MM.1S (cell line): ENCODE results near the gene EVL.

Source experiments
- DNase-seq: peaks from one replicate; pipeline ENCODE4 v3.0.0-alpha.2; 2015
- H2AFZ ChIP-seq: fragments of 300-600 bp; sonication (generic); 2 replicates; pipeline ENCODE4 v1.6.0; 2016; ENCODE audit warnings: antibody characterized with exemption, low read length
- H3F3A ChIP-seq: fragments of 300-600 bp; sonication (generic); 2 replicates; pipeline ENCODE4 v1.6.1; 2016; ENCODE audit warnings: mild to moderate bottlenecking, antibody characterized with exemption, low read length, moderate library complexity, mixed read lengths; ENCODE audit not compliant: insufficient read depth
- H3K27ac ChIP-seq: fragments of 300-600 bp; sonication (generic); 2 replicates; pipeline ENCODE4 v1.5.1; 2016; ENCODE audit warnings: mild to moderate bottlenecking, low read length
- H3K27me3 ChIP-seq: fragments of 300-600 bp; sonication (generic); replicated peaks from 2 replicates; pipeline ENCODE4 v1.6.0; 2016; ENCODE audit warnings: low read length; ENCODE audit not compliant: insufficient read depth
- H3K36me3 ChIP-seq: fragments of 300-600 bp; sonication (generic); replicated peaks from 2 replicates; pipeline ENCODE4 v1.6.1; 2016; ENCODE audit warnings: mild to moderate bottlenecking, low read length, mixed read lengths; ENCODE audit not compliant: insufficient read depth
- H3K4me1 ChIP-seq: fragments of 300-600 bp; sonication (generic); 2 replicates; pipeline ENCODE4 v1.6.1; 2016; ENCODE audit warnings: low read length, mixed read lengths
- H3K4me2 ChIP-seq: fragments of 300-600 bp; sonication (generic); 2 replicates; pipeline ENCODE4 v1.6.0; 2016; ENCODE audit warnings: low read depth, low read length
- H3K4me3 ChIP-seq: fragments of 300-600 bp; sonication (generic); 2 replicates; pipeline ENCODE4 v1.5.1; 2016; ENCODE audit warnings: low read length, mixed read lengths
- H3K79me2 ChIP-seq: fragments of 300-600 bp; sonication (generic); 2 replicates; pipeline ENCODE4 v1.6.1; 2016; ENCODE audit warnings: mixed run types, low read length, mixed read lengths
- H3K9ac ChIP-seq: fragments of 300-600 bp; sonication (generic); 2 replicates; pipeline ENCODE4 v1.6.1; 2016; ENCODE audit warnings: low read length, mixed read lengths
- H3K9me2 ChIP-seq: fragments of 300-600 bp; sonication (generic); replicated peaks from 2 replicates; pipeline ENCODE4 v1.6.1; 2016; ENCODE audit warnings: mild to moderate bottlenecking, low read length, mixed read lengths; ENCODE audit not compliant: insufficient read depth
- H3K9me3 ChIP-seq: fragments of 300-600 bp; sonication (generic); replicated peaks from 2 replicates; pipeline ENCODE4 v1.6.1; 2016; ENCODE audit warnings: mild to moderate bottlenecking, low read length, mixed read lengths; ENCODE audit not compliant: insufficient read depth
- H4K20me1 ChIP-seq: fragments of 300-600 bp; sonication (generic); 2 replicates; pipeline ENCODE4 v1.6.1; 2016; ENCODE audit warnings: mild to moderate bottlenecking, low read length, moderate library complexity, mixed read lengths; ENCODE audit not compliant: insufficient read depth
- CTCF ChIP-seq: fragments of 300-600 bp; sonication (generic); IDR thresholded peaks from 2 replicates; pipeline ENCODE4 v1.5.1; 2016; ENCODE audit warnings: antibody characterized with exemption, low read length, mixed read lengths
- EZH2 ChIP-seq: fragments of 300-600 bp; sonication (generic); optimal IDR thresholded peaks from 2 replicates; pipeline ENCODE3; 2017; ENCODE audit warnings: low read depth, mild to moderate bottlenecking, antibody characterized with exemption, low read length, mixed read lengths
- EZH2phosphoT487 ChIP-seq: fragments of 300-600 bp; sonication (generic); IDR thresholded peaks from 2 replicates; pipeline ENCODE4 v1.6.1; 2018; ENCODE audit warnings: antibody characterized with exemption, low read length

EVL gene

GRCh38 chr14:100119251-100119650, 54.0 kb downstream of the EVL start:
- H2AFZ ChIP-seq = no peak overlapping the region
- H3K4me1 ChIP-seq = no peaks in the 10 kb centered on the region
- DNase-seq = no peak
- H3K9me3 ChIP-seq = no peaks in the 10 kb centered on the region
- no peak overlapping the region for H3K4me3 ChIP-seq
- TF ChIP-seq CTCF = no peak
- no peak for TF ChIP-seq EZH2phosphoT487
- TF ChIP-seq EZH2 = no peak
- H3K4me2 ChIP-seq = no peak overlapping the region
- H3K79me2 ChIP-seq = no peaks in the 10 kb centered on the region
- H4K20me1 ChIP-seq = no peaks in the 10 kb centered on the region
- H3F3A ChIP-seq = no peaks in the 10 kb centered on the region
- H3K27me3 ChIP-seq = no peaks in the 10 kb centered on the region
- no peak overlapping the region for H3K27ac ChIP-seq
- no peaks in the 10 kb centered on the region for H3K36me3 ChIP-seq
- no peak overlapping the region for H3K9ac ChIP-seq
- no peaks in the 10 kb centered on the region for H3K9me2 ChIP-seq

DNA sequence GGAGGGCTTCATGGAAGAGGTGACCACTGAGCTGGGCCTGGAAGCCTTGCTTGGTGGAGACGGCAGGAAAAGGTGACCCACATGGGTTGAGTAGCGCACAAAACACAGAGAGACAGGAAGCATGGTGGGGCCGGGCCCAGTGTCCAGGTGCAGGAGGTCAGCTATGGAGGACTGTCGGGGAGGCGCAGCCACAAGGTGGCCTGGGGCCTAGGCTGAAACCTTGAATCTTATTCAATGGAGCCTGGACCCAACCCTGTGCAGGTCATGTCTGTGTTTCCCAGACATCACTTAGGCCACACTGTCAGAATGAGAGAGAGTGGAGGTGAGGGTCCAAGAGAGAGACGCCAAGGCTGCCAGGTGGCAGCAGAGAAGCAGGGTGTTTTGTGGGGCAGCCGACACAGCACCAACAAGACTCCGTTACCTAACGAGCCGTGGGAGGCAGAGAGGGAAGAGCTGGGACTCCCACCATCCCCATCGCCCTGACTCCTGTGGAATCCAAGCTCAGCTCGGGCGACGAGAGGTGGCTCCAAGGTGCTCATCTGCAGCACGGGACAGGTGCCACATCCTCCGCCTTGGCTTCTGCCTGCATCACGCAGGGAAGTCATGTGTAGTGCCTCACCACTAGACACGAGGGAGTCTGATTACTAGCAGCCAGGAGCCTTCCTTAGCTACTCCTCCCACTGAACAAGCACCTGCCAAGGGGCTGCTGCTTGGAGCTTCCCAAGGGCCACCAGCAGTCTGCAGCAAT, 55.5 kb downstream of the EVL start:
- Histone ChIP-seq H3K79me2 (no peaks in the 10 kb centered on the region), H4K20me1 (no peaks in the 10 kb centered on the region), H3K4me2 (no peak overlapping the region), H3K4me1 (no peaks in the 10 kb centered on the region), H3F3A (no peaks in the 10 kb centered on the region), H3K27ac (no peak overlapping the region), H3K9ac (no peak overlapping the region), H3K27me3 (no peaks in the 10 kb centered on the region), H3K36me3 (no peaks in the 10 kb centered on the region), H3K4me3 (no peak overlapping the region), H3K9me3 (no peaks in the 10 kb centered on the region), H2AFZ (no peak overlapping the region), H3K9me2 (no peaks in the 10 kb centered on the region)
- TF ChIP-seq EZH2phosphoT487 (no peak), CTCF (no peak), EZH2 (no peak)
- no peak for DNase-seq

DNA sequence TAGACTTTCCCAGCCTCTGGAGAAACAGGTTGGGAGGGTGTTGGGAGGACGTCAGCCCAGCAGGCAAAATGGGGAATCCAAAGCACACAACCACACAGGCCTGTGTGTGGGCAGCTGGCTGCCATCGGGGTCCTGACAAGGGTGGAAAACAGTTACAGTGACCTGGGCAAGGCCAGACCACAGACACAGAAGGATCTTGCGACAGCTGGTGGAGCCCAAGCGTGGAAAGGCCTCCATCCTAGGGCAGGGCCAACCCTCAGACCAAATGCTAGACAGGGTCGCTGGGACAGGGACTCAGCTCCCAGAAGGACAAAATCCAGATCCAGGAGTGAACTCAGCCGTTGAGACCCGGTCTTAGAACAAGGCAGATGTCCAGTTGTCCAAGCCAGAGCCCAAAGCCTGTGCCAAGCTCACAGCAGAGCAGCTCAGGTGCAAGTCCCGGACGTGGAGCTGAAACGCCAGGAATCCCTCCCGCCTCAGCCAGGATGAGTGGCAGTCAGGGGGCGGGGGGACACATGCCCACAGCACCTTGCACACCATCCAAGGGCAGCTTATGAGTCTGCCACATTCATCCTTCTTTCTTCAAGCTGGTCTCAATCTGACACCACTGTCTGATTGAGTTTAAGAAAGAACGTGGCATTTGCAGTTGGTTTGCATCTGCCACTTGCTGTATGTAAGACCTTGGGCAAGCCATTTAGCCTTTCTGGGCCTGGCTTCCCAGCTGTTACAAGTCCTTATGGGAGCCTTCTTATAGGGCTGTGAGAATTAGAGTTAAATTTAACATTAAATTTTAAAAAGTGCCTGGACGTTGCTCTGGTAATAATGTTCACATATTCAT, 56.6 kb downstream of the EVL start:
- H3K9me3 ChIP-seq = no peaks in the 10 kb centered on the region
- no peak overlapping the region for H3K9ac ChIP-seq
- no peaks in the 10 kb centered on the region for H3K4me1 ChIP-seq
- no peak overlapping the region for H3K27ac ChIP-seq
- TF ChIP-seq EZH2 = no peak
- TF ChIP-seq CTCF = no peak
- TF ChIP-seq EZH2phosphoT487 = no peak
- DNase-seq = no peak
- H4K20me1 ChIP-seq = no peaks in the 10 kb centered on the region
- no peak overlapping the region for H3K4me3 ChIP-seq
- no peaks in the 10 kb centered on the region for H3K79me2 ChIP-seq
- H3K27me3 ChIP-seq = no peaks in the 10 kb centered on the region
- H2AFZ ChIP-seq = no peak overlapping the region
- no peaks in the 10 kb centered on the region for H3F3A ChIP-seq
- H3K4me2 ChIP-seq = no peak overlapping the region
- no peaks in the 10 kb centered on the region for H3K36me3 ChIP-seq
- H3K9me2 ChIP-seq = no peaks in the 10 kb centered on the region
